ENCODE data around the gene PDE4A. TPM values are rescaled to one million over a fixed set of nuclear protein-coding genes. Genes with fewer than 3 reads are reported as not detected.

The PDE4A gene
- total and polyA plus RNA-seq, 2 experiments from 2014 or later = 5.2 to 5.4 TPM

- no peak for TF ChIP-seq ZNF462 (CRISPR knock-in tag; IDR thresholded peaks at IDR 0.05)
These were observed 52.9 kb downstream of the PDE4A start (continued) for GRCh38 chr19:10473192-10473591.

- Histone ChIP-seq H3K27ac (ENCODE audit: low read depth) (no peak overlapping the region), H3K4me3 (no peak overlapping the region), H3F3A (replicated peaks; ENCODE audit: low read depth) (no peaks in the 10 kb centered on the region), H4K20me1 (replicated peaks; ENCODE audit: insufficient read depth) (no peaks in the 10 kb centered on the region), H3K9me2 (ENCODE audit: insufficient read depth) (no peaks in the 10 kb centered on the region), H3K27me3 (ENCODE audit: insufficient read depth) (peaks cover 13% of the 10 kb centered on the region), H3K79me2 (replicated peaks; ENCODE audit: insufficient read depth) (no peaks in the 10 kb centered on the region), H3K36me3 (ENCODE audit: insufficient read depth) (no peaks in the 10 kb centered on the region), H3K4me1 (ENCODE audit: insufficient read depth) (no peaks in the 10 kb centered on the region), H3K4me2 (no peak overlapping the region), H2AFZ (no peak overlapping the region)
- DNase-seq (ENCODE audit: low spot score) (no peak), ATAC-seq (no peak)
- TF ChIP-seq CTCF (conservative IDR thresholded peaks at IDR 0.05; ENCODE audit: low read depth in 2 of 2) (no peak), EZH2 (IDR thresholded peaks at IDR 0.05; ENCODE audit: low read depth, unreplicated experiment) (no peak), ZNF114 (CRISPR knock-in tag; IDR thresholded peaks at IDR 0.05) (no peak)
- Mint-ChIP-seq H3K9me3 (no peaks in the 10 kb centered on the region; the same call in 2 of the 3 replicates), H3K27me3 (ENCODE audit: insufficient read depth, low read depth, poor library complexity) (peaks cover 17% of the 10 kb centered on the region), H3K4me1 (peaks cover 4% of the 10 kb centered on the region; the same call in 2 of the 3 replicates), H3K36me3 (ENCODE audit: low read depth) (no peaks in the 10 kb centered on the region), H3K27ac (no peak overlapping the region), H3K4me3 (no peak overlapping the region)
These were observed 54.7 kb downstream of the PDE4A start for GRCh38 chr19:10474962-10475451.

Measured in GM23338 (cell line).